ENCODE data around the gene ULK4.

ULK4 gene

DNA sequence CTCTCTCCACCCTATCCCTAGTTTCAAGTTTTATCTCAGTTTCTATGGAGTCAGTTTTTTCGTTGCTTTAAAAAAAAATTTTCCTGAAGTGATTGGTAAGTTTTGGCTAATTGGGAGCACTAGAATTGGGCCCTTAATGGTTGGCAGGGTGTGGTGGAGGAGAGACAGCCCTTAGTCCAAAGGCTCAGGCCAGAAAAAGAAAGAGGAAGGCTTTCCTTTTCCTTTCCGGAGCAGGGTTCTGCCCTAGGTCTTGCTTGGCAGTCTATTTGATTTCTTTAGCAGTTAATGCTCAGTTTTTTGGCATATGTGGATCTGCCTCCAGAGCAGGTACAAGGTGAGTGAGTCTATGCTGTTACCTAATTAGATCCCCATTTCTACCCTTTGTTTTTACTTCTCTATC lies 739.9 kb downstream of the ULK4 start:
- DNase-seq (ENCODE audit: low spot score) = no peak

DNA sequence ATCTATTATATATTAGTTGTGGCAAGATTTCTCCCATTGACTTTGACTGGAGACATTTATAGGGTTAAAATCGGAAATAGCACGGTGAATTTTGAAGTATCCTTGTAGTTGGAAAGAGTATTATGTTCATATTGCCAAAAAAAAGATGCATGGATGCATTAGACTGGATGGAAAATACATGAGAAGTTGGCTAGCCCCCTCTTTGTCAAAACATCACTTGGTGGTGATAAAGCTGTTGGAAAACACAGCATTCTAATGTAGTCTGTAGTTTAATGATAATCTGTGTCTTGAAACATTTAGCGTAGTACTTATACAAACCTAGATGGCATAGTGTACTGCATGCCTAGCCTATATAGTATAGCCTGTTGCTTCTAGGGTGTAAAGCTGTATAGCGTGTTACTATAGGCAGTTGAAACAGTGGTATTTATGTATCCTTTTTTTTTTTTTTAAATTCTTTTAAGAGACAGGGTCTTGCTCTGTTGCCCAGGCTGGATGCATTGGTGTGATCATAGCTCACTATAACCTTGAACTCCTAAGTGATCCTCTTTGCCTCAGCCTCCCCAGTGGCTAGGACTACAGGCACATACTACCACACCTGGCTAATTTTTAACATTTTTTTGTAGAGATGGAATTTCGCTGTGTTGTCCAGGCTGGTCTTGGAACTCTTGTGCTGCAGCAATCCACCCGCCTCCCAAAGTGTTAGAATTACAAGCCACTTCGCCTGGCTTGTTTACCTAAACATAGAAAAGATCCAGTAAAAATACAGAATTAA lies 740.8 kb downstream of the ULK4 start:
- no peak for DNase-seq (ENCODE audit: low spot score)

DNA sequence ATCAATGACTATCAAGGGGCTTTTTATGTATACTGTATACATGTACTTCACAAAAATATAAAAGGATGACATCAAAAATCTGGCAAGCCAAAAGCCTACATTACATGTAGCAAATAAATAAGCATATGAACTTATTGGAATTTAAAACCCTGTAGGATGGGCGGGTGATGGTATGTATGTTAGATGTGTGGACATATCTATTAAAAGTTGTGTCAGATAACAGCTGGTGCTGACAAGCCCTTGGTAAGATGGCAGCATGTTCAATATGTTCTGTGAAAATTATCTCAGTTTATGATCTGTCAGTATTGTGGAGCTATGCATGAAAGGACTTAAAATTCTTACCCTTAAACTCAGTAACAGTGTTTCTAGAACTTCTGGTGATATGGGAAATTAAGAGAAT lies 742.5 kb downstream of the ULK4 start:
- no peak for DNase-seq (ENCODE audit: low spot score)

DNA sequence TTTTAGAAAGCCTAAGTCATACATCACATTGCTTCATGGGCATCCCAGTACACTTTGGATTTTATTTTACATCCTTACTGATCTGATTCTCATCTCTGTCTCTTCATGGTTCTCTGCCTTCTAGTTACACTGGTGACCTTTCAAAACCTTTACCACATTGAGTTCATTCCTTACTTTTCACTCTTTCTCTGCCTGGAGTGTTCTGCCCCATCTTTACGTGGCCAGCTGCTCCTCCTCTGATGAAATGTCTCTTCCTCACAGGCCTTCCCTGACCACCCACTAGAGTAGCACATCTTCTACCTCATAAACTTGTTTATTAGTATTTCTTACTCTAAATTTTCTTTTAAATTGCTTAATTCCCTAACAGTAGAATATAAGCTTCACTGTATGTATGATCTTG lies 744.9 kb downstream of the ULK4 start:
- no peak for DNase-seq (ENCODE audit: low spot score)

DNA sequence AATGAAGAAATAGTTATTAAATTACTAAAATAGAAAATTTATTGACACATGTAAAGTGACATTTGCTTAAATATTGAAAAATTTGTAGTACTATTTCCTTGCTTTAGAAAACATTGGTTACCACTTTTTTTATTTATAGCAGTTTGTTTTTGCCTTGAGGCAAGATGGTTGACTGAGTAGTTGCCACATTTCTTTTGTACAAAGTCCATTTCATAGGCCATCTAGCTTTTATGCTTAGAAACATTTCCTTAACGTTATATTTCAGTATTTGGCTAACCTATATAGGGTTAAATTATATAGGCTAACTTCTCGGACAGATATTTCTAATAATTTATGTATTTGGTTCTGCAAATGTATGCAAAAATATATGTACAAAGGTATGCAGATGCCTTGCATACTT lies 745.5 kb downstream of the ULK4 start:
- DNase-seq (ENCODE audit: low spot score) = no peak

DNA sequence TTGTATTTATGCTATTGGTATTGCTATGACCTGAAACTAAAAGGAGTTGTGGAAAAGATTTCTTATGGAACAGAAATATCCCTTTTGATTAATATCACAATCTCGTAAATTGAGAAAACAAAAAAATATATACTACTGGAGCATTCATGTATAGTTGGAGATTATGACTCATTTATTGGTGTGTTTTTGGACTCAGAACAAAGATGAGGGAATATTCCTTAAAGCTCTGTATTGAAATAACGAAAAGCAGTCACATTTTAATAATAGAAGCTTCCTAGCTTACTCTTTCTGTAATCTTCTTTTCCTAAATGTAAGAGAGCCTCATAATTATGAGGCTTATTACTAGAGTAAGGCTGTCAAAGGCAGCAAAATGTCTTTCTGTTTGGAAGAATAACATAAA lies 748.3 kb downstream of the ULK4 start:
- DNase-seq (ENCODE audit: low spot score) = no peak

DNA sequence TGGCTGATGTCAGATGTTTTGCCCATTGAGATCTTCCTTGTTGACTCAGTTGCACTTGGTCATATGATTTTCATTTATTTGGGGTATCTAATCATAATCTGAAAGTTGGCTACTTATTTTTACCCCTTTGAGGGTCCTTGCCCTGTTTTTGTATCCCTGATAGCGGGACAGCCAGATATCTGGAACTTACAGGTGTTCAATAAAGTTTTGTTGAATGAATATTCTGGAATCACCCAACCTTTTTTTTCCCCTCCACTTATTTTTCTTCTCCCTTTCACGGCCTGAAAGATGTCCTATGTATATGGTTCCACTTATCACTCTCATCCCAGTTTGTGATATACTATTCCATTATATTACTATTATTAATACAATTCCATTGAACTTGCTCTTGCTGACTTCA lies 749.8 kb downstream of the ULK4 start:
- DNase-seq (ENCODE audit: low spot score) = no peak

DNA sequence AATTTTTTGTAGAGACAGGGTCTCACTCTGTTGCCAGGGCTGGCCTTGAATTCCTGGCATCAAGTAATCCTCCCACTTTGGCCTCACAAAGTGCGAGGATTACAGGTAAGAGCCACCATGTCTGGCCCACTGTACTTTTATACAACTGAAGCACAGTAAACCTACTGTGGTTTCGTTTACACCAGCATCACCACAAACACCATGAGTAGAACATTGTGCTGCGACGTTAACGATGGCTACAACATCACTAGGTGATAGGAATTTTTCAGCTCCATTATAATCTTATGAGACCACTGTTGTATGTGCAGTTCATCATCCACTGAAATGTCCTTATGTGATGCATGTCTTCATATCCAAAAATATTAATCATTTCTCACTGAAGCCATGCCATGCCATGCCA lies 750.9 kb downstream of the ULK4 start:
- DNase-seq (ENCODE audit: low spot score) = no peak

DNA sequence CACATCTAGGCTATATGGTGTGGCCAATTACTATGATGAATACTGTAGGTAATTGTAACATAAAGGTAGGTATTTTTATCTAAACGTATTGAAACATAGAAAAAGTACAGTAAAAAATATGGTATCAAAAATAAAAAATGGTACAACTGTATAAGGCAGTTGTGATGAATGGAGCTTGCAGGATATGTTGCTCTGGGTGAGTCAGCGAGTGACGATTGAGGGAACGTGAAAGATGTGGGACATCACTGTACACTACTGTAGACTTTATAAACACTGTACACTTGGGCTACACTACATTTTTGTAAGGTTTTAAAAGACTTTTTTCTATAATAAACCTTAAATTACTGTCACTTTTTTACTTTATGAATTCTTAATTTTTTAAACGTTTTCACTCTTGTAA lies 752.3 kb downstream of the ULK4 start:
- DNase-seq (ENCODE audit: low spot score) = no peak

DNA sequence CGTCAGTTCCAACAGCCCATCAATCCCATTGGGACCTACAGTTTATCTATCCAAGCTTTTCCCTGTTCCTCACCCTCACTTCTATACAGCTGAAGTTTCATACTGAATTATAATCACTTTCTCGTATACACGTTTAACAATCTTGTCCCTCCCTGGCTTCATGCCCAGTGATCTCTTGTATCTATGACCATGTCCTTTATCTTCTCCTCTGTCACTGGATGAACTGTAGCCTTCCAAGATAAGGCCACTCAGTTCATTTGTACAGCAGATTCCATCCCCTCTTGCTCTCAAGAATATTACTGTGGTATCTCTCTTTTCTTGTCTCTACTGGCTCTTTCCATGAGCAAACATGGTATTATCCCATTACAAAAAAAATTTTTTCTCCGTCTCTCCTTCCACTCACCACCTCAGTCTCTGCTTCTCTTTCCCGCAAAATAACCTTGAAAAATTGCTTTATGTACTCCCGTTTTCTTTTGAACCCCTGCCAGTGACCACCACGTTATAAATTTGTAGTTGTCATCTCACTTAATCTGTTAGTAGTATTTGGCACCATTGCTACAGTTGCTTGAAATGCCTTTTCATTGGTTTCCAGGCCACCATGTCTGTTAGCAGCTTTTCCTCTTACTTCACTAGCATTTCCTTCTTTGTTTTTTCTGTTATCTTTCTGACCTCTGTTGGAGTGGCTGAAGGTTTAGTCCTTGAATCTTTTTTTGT lies 753.2 kb downstream of the ULK4 start:
- no peak for DNase-seq (ENCODE audit: low spot score)

DNA sequence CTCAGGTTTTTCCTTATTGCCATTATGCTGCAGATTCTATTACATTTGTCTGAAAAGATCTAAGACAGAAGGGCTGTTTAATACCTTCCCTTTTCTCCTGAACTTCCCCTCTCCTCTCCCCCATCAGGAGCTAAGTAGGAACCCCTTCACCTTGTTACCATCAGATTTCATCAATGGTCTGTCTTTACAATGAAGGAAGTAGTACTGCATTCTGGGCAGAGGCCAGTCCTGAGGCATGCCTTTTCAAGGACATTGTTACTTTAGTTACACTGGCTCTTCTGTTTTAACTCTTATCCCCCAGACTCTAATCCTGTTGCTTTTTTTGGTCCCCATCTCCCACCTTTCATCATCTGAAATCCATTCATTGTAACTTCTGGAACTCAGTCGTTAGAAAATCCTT lies 754.5 kb downstream of the ULK4 start:
- no peak for DNase-seq (ENCODE audit: low spot score)

DNA sequence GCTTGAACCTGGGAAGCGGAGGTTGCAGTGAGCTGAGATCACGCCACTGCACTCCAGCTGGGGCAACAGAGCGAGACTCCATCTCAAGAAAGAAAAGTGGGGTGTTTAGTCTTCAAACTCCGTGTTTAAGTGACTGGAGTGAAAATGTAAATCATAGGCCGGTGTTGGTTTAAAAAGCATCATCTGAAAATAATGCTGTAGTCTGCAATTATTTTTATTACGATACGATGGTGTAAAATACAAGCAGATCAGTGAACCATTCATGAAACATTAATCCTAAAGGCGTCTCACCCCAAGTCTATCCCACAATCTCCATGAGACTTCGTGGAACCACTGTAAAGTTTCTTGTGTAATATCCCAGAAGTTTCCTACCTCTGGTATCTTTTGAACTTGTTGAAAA lies 756.3 kb downstream of the ULK4 start:
- DNase-seq (ENCODE audit: low spot score) = no peak

DNA sequence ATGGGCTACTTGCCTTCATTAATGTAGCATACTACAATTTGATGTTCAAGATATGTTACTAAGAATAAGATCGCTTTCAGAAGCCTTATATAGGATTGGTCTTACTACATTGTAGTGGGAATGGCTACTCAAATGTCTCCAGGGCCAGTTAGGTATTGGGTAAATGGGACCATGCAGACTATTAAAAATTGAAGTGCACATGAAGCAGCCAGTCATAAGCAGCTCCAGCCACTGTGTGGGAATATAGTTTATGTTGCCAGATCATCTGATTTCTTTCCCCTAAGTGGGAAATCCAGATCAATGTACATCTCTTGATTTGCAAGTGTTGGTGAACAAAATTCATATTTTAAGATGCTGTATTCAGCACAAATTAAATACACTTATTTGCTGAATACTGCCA lies 757.5 kb downstream of the ULK4 start:
- DNase-seq (ENCODE audit: low spot score) = no peak

DNA sequence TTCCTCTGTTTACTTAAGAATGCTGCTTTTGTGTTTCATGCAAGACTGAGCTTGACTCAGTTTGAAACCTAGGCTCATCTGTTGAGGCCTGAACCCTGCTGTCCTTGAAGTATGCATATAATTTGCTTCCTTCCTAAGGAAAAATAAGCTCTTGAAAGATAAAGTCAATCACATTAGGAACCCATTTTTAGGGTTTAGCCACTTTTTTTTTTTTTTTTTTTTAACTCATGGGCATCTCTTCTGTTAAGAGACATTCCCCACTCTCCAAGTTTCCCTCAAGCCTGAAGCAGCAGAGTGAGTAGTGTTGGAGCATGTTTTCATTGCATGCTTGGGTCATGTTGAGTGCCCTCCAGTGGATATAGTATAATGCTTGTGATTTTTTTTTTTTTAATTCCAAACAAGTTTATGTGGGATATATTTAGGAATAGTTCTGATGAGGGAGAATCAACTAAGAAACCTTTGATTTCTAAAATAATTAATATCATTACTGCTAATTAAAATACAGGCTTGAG lies 759.0 kb downstream of the ULK4 start:
- peak; percentile 78 for DNase-seq (ENCODE audit: low spot score)

DNA sequence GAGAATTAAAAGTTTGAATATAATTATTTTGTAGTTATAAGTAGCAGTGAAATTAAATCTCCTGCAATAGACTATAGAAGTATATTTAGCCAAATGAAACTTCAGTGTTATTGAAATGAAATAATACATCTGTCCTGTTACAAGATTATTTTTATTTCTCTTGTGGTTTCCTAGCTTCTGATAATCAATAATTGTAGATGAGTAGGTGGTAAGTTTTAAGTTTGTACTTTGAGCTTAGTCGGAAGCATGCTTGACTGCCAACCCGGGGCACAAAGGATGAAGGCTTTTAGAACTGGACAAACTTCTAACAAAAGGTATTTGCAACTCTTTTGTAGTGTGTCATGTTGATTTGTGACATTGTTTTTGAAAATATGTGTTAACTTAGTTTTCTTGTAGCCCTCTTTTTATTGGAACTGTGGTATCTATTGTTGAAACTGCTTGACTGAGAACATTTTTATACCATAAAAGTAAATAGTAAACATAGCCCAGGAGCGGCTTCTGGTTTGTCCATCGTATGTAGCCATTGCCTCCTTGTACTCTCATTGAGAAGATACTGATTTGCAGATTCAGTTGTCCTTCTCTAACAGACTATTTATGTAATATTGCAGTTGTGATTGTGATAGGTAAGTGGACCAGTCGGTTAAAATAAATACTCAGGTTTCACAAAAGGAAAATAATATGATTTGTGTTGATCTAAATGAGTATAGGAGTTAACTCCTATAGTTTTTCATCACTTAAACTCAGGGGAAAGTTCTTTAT lies 759.6 kb downstream of the ULK4 start:
- DNase-seq (ENCODE audit: low spot score) = no peak

DNA sequence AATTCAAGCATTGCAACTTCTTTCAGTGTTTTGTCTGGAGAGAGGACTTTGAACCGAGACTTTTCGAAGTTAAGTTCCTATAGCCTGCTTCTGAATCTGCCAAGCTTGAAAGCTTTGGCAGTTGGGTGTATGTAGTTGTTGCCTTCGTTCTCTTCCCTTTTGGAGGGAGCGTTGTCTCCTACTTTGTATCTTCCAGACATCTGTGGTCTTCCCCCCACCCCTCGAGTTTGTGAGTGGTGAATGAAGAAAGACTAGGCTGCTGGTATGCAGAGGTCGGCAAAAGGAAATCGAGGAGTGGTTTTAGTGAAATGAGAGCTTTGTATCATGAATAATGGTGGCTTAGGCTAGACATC lies 761.3 kb downstream of the ULK4 start:
- peak; percentile 71 for DNase-seq (ENCODE audit: low spot score)

DNA sequence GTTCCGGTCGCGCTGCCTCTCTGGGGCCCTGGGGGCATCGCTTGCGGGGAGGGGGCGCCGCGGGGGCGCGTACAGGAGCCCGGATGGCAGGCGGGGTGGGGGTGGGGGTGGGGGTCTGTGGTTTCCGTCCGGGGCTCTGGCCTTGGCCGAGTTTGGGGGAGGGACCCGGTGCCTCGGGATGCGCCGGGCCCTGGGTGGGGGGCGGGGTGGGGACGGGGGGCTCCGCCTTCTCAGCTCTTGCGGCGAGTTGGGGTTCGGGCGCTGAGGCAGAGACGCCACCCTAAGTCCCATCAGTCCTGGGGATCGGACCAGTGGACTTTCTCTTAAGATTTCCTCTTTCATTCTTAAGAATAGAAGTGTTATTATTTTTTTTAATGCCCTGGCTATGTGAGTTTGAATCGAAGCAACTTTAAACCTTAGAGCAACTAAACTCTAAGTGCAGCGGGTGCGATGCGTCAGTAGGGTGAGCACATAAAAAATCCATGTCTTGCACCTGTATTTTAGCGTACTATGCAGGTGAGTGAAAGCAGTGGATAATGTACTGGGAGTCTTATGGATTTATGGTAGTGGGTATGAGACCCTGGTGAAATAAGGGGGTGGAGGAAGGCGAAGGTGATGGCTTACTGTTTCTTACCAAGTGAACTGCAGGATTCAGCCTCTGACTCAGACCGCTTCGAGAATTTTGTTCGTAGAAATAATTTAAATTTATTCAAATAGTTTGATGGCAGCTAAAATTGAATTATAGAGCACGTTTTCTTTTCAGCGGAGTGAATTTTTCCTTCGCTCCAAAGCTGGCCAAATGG lies 761.8 kb downstream of the ULK4 start:
- peak; percentile 42 for DNase-seq (ENCODE audit: low spot score)

DNA sequence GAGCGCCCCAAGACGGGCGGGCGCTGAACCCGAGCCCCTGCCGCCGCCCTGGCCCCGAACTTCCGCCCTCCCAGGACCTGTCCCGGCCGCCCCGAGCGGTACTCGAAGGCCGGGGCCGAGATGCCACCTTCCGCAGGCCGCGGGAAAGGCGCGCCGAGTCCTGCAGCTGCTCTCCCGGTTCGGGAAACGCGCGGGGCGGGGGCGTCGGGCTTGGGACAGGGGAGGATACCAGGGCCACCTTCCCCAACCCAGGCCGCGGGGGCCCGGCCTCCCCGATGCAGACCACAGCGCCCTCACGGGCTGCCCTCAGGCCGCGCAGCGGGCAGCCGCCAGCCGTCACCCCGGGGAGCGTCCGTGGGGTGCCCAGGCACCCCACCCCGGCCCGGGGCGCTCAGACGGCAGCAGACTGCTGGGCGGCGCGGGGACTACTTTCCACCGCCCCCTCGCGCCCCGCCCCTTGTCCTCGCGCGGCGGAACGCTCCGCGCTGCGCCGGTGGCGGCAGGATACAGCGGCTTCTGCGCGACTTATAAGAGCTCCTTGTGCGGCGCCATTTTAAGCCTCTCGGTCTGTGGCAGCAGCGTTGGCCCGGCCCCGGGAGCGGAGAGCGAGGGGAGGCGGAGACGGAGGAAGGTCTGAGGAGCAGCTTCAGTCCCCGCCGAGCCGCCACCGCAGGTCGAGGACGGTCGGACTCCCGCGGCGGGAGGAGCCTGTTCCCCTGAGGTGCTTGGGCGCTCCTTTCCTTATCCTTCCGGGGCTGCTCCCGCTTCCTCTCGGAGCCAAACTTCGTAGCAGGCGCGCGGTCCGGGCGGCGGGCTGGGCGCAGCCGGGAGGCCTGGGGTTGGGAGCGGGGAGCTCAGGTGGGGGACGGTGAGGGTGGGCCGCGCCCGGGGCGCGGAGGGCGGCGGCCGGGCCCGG lies 762.7 kb downstream of the ULK4 start, which contains the start of gene CTNNB1:
Gene CTNNB1, plus strand, starts transcription at position 556 of the 916 bp plus-strand sequence. CDS start 24,564 bp downstream, outside the sequence.
- peak; percentile 87 for DNase-seq (ENCODE audit: low spot score)

DNA sequence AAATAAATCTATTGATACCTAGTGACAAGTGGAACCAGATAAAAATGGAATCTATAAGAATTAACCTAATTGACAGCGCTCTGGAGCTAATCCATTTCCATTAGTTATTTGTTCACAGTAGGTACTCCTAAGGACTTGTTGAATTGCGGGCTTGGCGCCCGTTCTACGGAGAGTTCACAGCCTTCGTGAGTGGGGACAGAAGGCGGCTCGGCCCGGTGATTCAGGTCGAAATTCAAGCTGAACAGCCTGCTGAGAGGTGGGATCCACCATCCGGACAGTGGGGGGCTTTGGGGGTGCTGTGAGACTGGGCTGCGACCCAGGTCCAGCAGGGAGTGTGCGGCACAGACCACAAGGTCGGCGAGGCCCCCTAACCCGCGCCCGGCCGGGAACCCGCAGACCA lies 763.4 kb downstream of the ULK4 start:
- DNase-seq (ENCODE audit: low spot score) = peak; percentile 59

DNA sequence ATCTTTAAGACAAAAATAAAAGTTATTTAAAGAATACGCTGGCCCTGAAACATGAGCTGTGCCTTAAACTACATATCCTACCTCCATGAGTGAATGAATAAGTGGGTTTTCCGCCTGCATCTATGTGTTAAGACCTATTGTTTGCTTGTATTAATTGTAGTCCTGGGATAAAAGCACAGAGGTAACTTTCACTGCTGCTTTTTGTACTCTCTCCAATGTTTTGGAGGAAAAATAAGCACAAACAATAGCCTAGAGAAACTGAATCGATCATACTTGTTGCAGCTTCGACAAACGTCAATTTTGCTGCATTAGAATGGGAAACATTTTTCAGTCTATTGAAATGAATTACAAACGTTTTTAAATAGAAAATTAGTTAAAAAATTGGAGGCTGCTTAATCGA lies 763.9 kb downstream of the ULK4 start:
- DNase-seq (ENCODE audit: low spot score) = no peak

Measured in pons (tissue), 1 donor.